HG03064 (cell line): ENCODE measurements around the gene FIGLA.
"Not testable (repeated sequence)": the region's sequence is repeated elsewhere in the genome, so short reads cannot be mapped to it uniquely, and the experiment has no call there.

Experiments used
- ATAC-seq: cut with Tn5 transposase; IDR thresholded peaks from one replicate; pipeline ENCODE4 v1.9.1; 2021; ENCODE audit warnings: low read depth; ENCODE audit not compliant: unreplicated experiment

The FIGLA gene

DNA sequence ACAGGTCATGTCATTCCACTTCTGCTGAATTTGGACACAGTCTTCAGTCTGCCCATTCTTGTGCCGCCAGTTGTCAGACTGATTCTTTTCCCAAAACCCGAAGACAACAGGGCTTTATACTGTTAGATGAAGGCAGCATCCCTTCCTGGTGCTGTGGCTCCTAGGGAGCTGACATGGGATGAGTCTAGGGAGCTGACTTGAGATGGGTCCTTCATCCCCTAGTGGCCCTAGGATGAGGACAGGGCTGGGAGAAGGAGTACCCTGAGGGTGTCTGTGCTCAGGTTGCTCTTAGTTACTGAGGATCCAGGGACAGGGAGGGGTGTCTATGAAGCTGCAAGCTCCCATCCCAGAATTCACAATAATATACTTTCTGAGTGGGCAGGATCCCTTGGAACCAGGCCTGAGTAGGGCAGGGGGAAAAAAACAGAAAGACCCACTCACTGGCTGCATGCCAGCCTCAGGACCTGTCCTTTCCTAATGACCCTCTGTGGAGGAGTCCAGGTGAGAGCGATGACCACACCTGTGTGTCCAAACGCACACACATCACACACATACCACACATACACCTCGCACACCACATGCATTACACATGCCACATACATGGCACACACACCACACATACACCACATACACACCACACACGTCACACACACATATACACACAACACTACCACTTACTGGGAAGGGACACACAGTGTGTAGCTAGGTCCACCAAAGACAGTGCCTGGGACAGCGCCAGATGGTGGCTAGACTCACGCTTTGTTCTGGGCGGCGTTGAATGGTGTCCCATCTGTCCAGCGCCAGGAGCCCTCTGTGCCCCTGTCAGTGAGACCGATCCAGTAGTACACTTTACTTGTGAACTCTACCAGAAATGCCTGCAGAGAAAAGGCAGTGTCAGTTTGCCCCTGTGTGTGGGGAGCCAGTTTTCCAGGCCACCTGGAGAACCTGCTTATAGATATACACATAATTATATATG, 18.8 kb upstream of the FIGLA start:
- ATAC-seq, result no peak

DNA sequence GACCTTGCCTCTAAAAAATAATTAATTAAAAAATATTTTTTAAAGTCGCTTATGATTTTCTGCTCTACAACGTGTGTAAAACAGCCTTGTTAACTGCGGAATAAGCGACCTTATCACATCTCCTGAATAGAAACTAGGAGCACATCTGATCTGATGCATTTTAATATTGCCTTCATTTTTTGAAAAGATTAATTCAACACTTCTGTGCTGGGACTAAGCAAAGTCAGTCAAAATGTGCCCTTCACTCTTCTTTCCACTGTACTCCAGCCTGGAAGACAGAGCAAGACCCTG, 17.3 kb upstream of the FIGLA start:
- no peak for ATAC-seq

DNA sequence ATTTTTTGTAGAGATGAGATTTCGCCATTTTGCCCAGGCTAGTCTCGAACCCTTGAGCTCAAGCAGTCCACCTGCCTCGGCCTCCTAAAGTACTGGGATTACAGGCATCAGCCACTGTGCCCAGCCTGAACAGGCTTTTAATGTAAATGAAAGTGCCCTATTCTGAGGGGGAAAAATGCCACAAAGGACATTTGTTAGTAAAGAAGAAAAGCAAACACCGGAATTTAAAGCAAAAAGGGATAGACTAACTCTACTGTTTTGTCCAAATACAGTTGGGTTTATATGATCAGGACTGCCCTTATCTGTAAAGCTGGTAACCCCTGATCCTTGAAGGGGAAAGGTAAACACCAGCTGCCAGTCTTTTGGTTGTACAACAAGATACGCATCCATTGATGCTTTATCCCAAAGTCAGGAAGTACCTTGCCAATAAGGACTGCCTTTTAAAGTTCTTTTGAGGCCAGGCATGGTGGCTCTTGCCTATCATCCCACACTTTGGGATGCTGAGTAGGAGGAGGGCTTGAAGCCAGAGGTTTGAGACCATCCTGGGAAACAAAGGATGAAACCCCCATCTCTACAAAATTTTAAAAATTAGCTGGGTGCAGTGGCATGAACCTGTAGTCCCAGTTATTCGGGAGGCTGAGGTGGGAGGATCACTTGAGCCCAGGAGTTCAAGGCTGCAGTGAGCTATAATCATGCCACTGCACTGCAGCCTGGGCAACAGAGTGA, 16.8 kb upstream of the FIGLA start:
- no peak for ATAC-seq

DNA sequence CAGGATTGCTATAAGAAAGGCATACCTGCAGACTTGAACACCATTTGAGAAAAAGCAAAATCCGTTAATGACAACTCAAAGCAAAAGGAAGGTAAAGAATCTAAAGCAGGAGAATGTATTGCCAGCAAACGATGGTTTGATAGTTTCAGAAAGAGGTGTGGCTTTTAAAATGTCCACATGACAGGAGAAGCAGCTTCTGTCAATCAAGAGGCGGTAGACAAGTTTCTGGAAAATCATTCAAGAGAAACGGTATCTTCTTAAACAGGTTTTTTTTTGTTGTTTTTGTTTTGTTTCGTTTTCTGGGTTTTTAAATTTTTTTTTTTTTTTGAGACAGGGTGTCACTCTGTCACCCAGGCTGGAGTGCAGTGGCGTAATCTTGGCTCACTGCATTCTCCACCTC, 16.2 kb upstream of the FIGLA start:
- no peak for ATAC-seq

DNA sequence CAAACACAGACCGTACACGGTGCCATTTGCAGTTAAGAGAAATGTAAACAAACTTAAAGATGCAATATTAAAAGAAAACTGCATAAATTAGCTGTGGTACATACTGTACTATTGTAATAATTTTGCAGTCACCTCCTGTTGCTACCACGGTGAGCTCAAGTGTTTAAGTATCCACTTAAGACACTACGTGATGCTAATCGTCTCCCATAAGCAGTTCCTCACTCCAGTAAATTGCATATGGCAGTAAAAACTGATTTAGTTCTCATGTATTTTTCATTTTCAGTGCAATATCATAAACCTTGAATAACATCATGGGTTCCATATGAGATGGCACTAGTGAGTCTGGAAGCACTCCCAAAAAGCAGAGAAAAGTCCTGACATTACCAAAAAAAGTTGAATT, 15.6 kb upstream of the FIGLA start:
- ATAC-seq, result no peak

DNA sequence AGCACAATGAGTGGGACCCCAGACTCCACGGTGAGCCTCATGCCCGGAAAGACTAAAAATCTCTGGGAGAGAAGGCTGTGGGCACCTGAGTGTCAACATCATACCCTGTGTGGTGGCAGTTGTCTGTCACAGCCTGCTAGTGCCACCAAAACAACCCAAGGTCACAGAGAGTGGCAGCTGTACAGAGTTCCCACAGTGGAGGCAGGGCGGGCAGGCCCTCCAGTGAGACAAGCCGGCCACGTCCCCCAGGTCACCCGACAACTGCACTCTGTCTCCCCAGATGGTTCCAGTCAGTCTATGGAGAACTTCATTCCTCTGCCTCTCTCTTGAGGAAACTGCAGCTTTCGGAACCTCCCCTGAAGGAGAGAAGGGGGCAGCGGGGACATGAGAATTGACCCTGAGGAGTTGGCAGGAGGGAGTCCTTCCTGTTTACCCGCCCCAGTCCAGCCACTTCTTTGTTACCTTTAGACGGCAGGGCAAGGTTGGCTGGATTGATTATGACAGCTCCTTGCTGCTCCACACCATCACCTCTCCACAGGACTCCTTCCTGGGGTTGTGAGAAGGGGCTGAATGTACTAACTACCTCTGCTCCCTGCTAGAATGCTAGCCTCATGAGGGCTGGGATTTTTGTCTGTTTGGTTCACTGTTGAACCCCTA, 11.3 kb upstream of the FIGLA start:
- no peak for ATAC-seq

DNA sequence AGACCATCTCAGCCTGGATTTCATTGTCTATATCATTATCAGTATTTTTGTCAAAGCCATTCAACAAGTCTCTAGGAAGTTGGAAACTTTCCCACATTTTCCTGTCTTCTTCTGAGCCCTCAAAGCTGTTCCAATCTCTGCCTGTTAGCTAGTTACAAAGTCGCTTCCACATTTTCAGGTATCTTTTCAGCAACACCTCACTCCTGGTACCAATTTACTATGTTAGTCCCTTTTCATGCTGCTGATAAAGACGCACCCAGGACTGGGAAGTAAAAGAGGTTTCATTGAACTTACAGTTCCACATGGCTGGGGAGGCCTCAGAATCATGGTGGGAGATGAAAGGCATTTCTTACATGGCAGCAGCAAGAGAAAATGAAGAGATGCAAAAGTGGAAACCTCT, 9.3 kb upstream of the FIGLA start:
- no peak for ATAC-seq

DNA sequence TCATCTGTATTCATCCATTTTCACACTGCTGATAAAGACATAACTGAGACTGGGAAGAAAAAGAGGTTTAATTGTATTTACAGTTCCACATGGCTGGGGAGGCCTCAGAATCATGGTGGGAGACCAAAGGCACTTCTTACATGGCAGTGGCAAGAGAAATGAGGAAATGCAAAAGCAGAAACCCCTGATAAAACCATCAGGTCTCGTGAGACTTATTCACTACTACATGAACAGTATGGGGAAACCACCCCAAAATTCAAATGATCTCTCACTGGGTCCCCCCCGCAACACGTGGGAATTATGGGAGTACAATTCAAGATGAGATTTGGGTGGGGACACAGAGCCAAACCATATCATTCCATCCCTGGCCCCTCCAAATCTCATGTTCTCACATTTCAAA, 7.6 kb upstream of the FIGLA start:
- not testable (repeated sequence) for ATAC-seq

DNA sequence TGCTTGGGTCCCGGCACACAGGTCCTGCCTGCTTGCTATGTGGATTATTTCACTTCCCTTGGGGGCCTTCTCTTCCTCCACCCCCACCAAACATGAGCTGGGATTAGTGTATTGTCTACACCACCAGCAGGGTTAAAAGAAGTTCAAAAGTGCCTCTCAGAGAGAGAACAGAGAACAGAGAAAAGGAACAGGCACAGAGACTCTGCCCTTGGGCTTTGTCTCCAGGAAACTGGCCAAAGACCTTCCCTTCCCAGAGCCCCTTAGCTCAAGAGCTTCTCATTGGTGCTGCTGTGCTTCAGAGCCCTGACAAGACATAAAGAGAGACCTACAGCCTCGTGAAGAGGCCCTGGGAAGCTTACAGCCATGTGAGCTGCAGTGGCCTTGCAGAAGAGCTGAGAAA, 7.1 kb upstream of the FIGLA start:
- no peak for ATAC-seq

DNA sequence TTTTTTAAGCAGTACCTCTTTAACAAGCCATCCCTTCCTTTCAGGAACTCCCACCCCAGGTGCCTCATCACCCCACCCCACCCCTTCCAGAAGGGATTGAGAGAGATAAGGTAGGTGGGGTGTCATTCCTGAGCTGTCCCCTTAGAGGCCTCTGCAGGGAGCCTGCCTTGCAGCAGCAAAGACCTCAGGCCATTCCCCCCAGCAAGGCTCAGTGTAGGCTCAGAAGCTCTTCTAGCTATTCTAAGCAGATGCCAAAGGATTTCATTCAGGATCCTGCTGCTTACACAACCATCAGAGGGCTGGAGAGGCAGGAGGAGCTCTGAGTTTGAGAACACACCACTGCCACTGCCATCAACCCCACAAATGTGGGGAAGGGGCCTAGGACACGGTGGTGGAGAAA, 5.8 kb upstream of the FIGLA start:
- no peak for ATAC-seq

DNA sequence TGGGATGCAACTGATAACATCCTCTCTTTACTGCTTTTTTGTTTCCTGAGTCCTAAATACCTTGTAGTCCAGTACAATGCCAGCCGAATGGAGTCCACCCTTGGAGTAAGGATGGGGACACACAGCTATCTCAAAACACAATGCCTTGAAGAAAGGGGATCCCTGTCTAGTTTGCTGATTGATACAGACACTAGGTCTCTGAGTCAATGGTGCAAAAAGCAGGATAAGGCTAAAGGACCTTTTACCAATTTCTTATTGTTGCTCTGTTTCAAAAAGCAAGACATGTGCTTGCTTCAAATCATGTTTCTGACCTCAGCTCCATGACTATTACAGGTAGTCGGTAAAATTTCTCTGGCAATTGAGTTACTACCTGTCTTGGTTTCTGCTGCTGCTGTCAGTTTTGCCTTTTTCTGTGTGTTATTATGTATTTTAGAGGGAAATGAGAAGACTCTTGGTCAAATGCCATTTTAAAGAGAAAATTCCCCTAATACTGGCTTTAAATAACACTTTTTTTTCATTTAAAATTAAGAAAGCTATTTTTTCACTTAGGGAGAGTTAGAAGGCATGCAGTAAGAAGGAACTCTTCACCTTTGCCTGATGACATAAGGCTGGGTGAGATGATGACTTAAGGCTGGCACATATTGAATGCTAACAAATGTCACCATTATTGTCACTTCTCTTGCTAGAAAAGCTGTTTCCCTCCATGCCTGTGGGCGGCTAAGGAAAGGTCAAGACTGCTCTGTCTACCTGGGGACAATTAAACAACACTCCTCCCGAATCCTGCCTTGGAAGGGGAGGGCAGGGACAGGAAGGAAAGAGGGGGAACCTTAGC, 4.9 kb upstream of the FIGLA start:
- ATAC-seq, result no peak

DNA sequence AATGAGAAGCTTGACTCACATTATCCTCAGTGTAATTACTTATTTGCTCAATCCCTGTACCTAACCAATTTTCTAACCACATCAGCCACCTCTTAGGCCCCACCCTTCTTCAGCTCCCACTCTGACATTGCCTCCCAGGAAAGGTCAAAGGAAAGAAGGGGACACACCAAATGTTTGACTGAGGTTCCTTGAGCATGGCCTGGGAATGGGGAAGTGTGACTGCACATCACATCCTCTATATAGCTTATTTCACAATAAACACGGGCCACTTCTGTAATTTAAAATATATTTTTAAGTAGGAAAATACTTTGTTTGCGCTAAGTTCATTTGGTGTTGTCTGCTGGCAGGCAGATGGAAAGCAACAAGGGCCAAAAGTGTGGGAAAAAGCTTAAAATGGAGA, 3.0 kb upstream of the FIGLA start:
- no peak for ATAC-seq

DNA sequence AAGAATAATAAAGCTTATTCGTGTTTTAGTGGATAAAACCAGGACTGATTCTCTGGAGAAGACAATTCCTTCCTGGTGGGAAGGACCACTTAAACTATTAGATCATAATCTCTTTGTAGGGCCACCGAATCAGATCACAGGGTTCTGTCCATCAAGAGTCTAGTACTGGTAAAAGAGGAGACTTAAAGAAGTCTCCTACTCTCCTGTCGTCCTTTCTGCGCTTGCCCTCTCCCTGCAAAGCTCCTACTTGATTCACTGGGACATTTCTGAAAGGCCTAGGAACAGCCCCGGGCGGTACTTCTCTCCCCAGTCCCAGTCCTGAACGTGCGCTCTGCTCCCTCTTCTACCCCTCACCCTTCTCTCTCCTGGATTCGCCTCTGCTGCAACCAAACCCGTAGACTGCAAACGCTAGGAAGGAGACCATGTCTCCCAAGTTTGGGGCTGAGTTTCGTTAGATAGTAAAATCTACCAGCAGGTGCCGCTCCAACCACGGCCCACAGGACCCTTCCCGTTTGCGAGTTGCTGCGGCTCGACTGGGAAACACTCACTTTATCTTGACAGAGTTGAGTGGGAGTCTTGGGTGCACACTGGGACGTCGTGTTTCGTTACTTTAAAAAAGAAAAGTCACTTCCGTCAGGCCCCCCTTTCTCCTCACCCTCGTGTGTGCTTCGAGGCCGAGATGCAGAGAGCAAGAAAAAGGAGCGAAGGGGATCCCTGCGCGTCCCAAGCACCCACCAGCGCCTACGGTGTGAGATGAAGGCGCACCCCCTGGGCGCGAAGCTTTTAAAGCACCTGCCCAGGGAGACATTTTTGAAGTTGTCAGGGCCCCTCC, 923 bp downstream of the FIGLA start:
- ATAC-seq, result no peak

DNA sequence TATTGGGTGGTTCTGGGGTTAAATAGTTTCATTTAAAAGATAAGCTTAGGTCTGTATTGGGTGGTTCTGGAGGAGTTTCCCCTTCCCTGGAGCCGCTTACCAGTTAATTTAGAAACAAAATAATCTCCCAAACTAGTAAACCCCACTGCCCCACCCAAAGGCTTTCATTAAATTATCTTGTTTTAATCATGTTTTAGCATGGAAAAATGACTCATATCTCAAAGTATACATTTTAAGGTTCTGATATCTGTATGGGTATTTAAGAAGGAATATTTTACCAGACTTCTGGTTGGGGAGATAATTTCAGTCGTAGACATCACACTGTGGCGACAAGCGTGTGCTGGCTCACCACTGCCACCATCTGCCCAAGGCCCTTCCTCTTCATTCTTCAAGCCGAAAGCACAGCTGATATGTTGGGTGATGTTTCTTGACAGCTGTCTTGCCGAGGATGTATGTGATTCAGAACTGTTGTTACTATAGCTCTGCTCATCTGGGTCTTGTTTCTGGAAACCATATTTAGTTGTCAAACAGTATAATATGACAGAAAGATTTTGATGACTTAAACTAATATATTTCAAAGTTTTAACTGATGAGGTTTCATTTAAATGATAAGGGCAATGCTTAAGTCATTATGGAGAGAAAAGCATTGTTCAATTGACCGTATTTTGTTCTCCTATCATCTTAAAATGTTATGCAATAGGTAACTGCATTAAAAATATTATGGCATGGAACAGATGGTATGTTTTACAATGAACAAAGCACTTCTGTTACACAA, 5.1 kb downstream of the FIGLA start:
- no peak for ATAC-seq

DNA sequence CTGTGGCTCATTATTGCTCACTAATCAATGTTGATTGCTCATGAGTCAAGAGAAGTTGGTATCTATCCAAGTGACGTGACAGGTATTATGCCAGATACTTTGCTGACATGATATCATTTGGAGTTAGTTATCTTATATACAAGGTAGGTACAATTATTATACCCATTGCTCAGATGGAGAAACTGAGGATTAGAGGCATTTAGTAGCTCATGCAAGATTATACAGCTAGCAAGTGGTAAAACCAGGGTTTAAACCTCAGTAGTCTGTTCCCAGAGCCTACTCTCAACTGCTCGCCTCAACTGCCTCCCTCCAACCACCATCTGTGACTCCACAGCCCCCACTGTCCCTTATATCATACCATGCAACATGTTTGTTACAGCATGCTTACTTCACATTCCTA, 6.1 kb downstream of the FIGLA start:
- ATAC-seq, result no peak

DNA sequence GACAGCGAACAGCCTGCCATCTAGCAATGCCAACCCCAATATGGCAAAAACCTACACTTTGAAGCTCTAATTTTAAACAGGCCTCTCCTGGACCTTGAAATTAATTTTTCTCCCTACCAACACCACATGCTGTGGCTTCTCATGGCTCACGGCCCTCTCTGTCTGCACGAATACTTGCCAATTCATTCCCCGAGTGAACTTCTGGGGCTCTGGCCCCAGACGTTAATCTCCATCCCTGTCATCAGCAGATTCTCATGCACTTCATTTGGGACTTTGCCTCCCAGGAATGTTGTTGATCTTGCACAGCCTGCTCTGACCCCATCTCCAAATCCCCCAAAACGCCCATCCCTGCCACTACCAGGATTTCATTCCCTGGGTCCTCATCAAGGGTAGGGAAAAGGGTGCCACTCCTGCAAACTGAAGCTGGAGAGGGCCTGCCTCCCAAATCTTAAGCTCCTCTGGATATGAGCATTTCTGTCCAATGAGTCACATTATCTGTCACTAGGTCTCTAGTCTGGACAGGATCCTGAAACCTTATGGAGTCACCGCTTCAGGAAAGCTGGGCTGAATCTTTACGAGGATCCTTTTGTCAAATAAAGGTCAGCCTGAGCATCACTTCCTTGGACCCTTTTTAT, 10.4 kb downstream of the FIGLA start:
- no peak for ATAC-seq

DNA sequence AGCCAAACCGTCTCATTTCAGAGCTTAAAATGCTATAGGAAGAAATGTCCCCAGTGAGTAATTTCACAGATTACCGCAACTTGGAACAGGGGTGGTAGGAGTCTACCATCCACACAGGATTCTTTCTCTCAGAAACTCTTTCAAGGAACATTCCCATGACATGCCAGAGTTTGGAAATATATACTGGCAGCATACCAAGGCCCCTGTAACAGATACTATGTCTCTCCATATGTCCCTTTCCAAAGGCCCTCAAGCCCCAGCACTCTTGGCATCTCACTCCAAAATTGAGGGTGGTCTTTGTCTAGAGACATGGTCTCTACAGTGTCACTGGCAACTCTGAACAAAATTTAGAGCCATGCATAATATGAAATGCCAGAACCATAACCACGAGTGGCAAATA, 11.0 kb downstream of the FIGLA start:
- ATAC-seq, result no peak

DNA sequence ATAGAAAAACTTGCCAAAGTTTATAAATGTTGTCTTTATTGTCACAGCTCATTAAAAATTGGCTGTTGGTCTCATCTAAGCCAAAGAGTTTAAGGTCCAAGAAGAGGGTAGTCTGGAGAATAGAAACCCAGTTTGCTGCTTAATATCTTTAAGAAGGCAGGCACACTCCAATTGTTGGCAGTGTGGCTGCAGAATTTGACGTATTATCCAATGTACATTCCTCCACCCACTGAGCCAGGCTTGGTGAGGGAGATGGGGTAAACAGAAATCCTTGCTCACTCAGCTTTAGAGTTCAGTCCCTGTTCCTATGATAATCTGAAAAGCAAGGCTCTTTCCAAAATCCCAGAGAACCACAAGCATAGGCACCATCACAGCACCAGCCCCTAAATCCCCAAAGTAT, 11.8 kb downstream of the FIGLA start:
- no peak for ATAC-seq

DNA sequence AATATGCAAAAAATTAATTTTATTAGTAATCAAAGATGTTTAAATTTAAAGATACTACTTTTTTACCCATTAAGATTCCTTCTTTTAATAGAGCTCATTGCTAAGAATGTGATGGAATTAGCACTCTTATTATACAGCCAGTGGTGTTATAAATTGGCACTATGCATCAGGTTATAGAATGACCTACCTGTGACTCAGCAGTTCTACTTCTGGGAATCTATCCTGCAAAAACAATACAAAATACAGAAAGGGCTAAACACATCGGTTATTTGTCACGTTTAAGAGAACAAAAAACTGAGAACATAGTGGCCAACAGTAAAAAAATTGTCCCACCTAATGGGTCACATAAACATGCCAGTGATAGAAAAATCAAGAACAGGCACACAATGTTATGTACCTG, 13.0 kb downstream of the FIGLA start:
- ATAC-seq, result no peak
